Parathyroid adenoma (tissue), 2 donors: Measurements from ENCODE around the gene DIS3.
"Not testable (repeated sequence)": the region's sequence is repeated elsewhere in the genome, so short reads cannot be mapped to it uniquely, and the experiment has no call there.

Experiments
- H2AFZ ChIP-seq: fragments of 300-600 bp; sonication (generic); one replicate; pipeline ENCODE4 v1.7.0; 2017; ENCODE audit warnings: antibody characterized with exemption, mild to moderate bottlenecking
- H3K27ac ChIP-seq: fragments of 300-600 bp; sonication (generic); one replicate; pipeline ENCODE4 v1.7.0; 2017
- H3K27me3 ChIP-seq: fragments of 300-600 bp; sonication (generic); one replicate; pipeline ENCODE4 v1.7.0; 2017; ENCODE audit warnings: low read length; ENCODE audit not compliant: control insufficient read depth, insufficient read depth
- H3K36me3 ChIP-seq: fragments of 300-600 bp; sonication (generic); one replicate; pipeline ENCODE4 v1.7.0; 2017; ENCODE audit warnings: low read length; ENCODE audit not compliant: control insufficient read depth, insufficient read depth
- H3K4me1 ChIP-seq: fragments of 300-600 bp; sonication (generic); one replicate; pipeline ENCODE4 v1.7.0; 2017; ENCODE audit warnings: control low read depth
- H3K4me2 ChIP-seq: fragments of 300-600 bp; sonication (generic); one replicate; pipeline ENCODE4 v1.7.0; 2017; ENCODE audit warnings: low read length
- H3K4me3 ChIP-seq: fragments of 300-600 bp; sonication (generic); one replicate; pipeline ENCODE4 v1.7.0; 2017; ENCODE audit warnings: low read depth, low read length
- H3K79me2 ChIP-seq: fragments of 300-600 bp; sonication (generic); one replicate; pipeline ENCODE4 v1.7.0; 2017; ENCODE audit warnings: control low read depth
- H3K9ac ChIP-seq: fragments of 300-600 bp; sonication (generic); one replicate; pipeline ENCODE4 v1.7.0; 2017; ENCODE audit warnings: mild to moderate bottlenecking
- H3K9me3 ChIP-seq: fragments of 300-600 bp; sonication (generic); one replicate; pipeline ENCODE4 v1.7.0; 2017; ENCODE audit warnings: low read length; ENCODE audit not compliant: control insufficient read depth
- TF ChIP-seq, protein P1 (sequence below): fragments of 300-600 bp; sonication (generic); IDR thresholded peaks from one replicate; pipeline ENCODE4 v1.7.0; 2017; ENCODE audit warnings: antibody characterized with exemption, mild to moderate bottlenecking
- donor health status: primary hyperparathyroidism.

DIS3 gene

DNA sequence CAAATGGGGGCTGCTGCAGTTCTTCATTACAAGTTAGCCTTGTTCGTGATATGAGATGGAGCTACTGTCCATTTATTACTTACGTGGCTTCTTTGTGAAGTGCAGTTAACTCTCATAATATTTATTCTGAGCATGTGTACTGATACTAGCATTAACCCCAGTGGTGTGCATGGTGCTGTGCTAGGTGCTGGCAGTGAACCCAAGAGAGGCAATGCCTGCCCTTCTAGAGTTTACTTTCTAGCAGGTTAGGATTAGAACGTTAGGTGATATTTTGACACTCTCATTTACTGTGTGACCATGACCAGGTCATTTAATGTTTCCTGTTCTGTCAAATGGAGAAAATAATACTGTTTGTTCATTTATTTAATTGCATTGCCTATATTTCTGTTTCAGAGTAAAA, 17.1 kb upstream of the DIS3 start:
- Histone ChIP-seq H3K4me1 (no peaks in the 10 kb centered on the region), H3K4me2 (no peak overlapping the region), H3K4me3 (no peak overlapping the region), H3K9me3 (no peaks in the 10 kb centered on the region), H3K9ac (no peak overlapping the region), H2AFZ (no peak overlapping the region), H3K27ac (no peak overlapping the region), H3K36me3 (no peaks in the 10 kb centered on the region), H3K27me3 (no peaks in the 10 kb centered on the region), H3K79me2 (no peaks in the 10 kb centered on the region)
- TF ChIP-seq, protein P1, sequence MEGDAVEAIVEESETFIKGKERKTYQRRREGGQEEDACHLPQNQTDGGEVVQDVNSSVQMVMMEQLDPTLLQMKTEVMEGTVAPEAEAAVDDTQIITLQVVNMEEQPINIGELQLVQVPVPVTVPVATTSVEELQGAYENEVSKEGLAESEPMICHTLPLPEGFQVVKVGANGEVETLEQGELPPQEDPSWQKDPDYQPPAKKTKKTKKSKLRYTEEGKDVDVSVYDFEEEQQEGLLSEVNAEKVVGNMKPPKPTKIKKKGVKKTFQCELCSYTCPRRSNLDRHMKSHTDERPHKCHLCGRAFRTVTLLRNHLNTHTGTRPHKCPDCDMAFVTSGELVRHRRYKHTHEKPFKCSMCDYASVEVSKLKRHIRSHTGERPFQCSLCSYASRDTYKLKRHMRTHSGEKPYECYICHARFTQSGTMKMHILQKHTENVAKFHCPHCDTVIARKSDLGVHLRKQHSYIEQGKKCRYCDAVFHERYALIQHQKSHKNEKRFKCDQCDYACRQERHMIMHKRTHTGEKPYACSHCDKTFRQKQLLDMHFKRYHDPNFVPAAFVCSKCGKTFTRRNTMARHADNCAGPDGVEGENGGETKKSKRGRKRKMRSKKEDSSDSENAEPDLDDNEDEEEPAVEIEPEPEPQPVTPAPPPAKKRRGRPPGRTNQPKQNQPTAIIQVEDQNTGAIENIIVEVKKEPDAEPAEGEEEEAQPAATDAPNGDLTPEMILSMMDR = no peak

- H3K27ac ChIP-seq = no peak overlapping the region
- no peak overlapping the region for H3K9ac ChIP-seq
- no peaks in the 10 kb centered on the region for H3K9me3 ChIP-seq
- no peak overlapping the region for H3K4me3 ChIP-seq
- no peaks in the 10 kb centered on the region for H3K27me3 ChIP-seq
- no peaks in the 10 kb centered on the region for H3K4me1 ChIP-seq
- TF ChIP-seq, protein P1 = no peak
- no peak overlapping the region for H2AFZ ChIP-seq
- no peak overlapping the region for H3K4me2 ChIP-seq
- H3K79me2 ChIP-seq = no peaks in the 10 kb centered on the region
- no peaks in the 10 kb centered on the region for H3K36me3 ChIP-seq
These were observed 10.9 kb upstream of the DIS3 start for GRCh38 chr13:72792640-72793039.

- Histone ChIP-seq H3K4me1 (no peaks in the 10 kb centered on the region), H3K36me3 (no peaks in the 10 kb centered on the region), H3K4me2 (no peak overlapping the region), H2AFZ (no peak overlapping the region), H3K27ac (no peak overlapping the region), H3K9me3 (no peaks in the 10 kb centered on the region), H3K4me3 (no peak overlapping the region), H3K27me3 (no peaks in the 10 kb centered on the region), H3K79me2 (no peaks in the 10 kb centered on the region), H3K9ac (no peak overlapping the region)
- TF ChIP-seq, protein P1 = no peak
These were observed 7.1 kb upstream of the DIS3 start for GRCh38 chr13:72788831-72789230.

- not testable (repeated sequence) for H3K27me3 ChIP-seq, H3K4me3 ChIP-seq, H3K9ac ChIP-seq, H3K27ac ChIP-seq, H3K4me1 ChIP-seq, H3K4me2 ChIP-seq, H3K9me3 ChIP-seq, H2AFZ ChIP-seq, H3K79me2 ChIP-seq, H3K36me3 ChIP-seq
These were observed 3.0 kb upstream of the DIS3 start for GRCh38 chr13:72784679-72785078.

DNA sequence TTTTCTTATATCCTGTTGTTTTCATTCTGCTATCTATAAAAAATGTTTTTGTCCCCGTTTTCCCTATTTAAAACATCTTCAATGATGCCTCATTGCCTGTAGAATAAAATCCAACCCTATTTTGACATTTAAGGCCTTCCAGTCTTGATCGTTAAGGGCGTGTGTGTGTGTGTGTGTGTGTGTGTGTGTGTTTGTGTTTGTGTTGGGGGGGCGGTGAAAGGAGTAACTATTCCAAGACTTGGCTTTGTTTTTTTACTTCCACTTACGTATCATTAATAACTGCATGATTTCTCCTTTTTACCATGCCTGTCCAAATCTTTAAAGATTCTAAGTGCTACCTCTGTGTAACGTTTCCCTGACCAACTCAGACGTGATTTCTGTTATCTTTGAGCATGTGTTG, 1.0 kb upstream of the DIS3 start:
- no peaks in the 10 kb centered on the region for H3K9me3 ChIP-seq

More for the DNA sequence above, 1.0 kb upstream of the DIS3 start:
- TF ChIP-seq, protein P1 = no peak
- H3K4me2 ChIP-seq = peak overlapping the region; percentile 89
- H3K4me3 ChIP-seq = peak overlapping the region; percentile 86
- no peaks in the 10 kb centered on the region for H3K79me2 ChIP-seq
- H2AFZ ChIP-seq = peak overlapping the region; percentile 73
- H3K4me1 ChIP-seq = peaks cover 2% of the 10 kb centered on the region
- no peaks in the 10 kb centered on the region for H3K36me3 ChIP-seq
- H3K27ac ChIP-seq = peak overlapping the region; percentile 71
- H3K27me3 ChIP-seq = no peaks in the 10 kb centered on the region
- no peak overlapping the region for H3K9ac ChIP-seq
